Jurkat, Clone E6-1 (cell line): ENCODE results near the gene TWIST2.
A peak's percentile ranks its signal among the peaks of the same experiment; 100 is the strongest.

Source experiments
- DNase-seq: peaks from one replicate; pipeline ENCODE4 v3.0.0-alpha.2; 2011; ENCODE audit warnings: low read depth, low spot score
- H3K4me3 ChIP-seq: 2 replicates; pipeline ENCODE4 v1.5.1; 2011; ENCODE audit warnings: mild to moderate bottlenecking, low read length, control low read depth, moderate library complexity

The TWIST2 gene

GRCh38 chr2:238942080-238942725, 94.3 kb downstream of the TWIST2 start:
- DNase-seq, result no peak
- no peak overlapping the region for H3K4me3 ChIP-seq

- no peak for DNase-seq
Observed at GRCh38 chr2:238942726-238943300, 94.9 kb downstream of the TWIST2 start.

GRCh38 chr2:238943338-238944067, 95.6 kb downstream of the TWIST2 start:
- DNase-seq, result no peak
- no peak overlapping the region for H3K4me3 ChIP-seq

More at GRCh38 chr2:238942726-238943300, 94.9 kb downstream of the TWIST2 start:
- no peak overlapping the region for H3K4me3 ChIP-seq

GRCh38 chr2:238945433-238946150, 97.7 kb downstream of the TWIST2 start:
- DNase-seq, result peak; percentile 6
- no peak overlapping the region for H3K4me3 ChIP-seq

GRCh38 chr2:238946318-238947242, 98.7 kb downstream of the TWIST2 start:
- no peak overlapping the region for H3K4me3 ChIP-seq
- DNase-seq, result no peak

GRCh38 chr2:238947243-238947760, 99.4 kb downstream of the TWIST2 start:
- no peak overlapping the region for H3K4me3 ChIP-seq
- no peak for DNase-seq

- no peak overlapping the region for H3K4me3 ChIP-seq
- DNase-seq, result no peak
Observed at GRCh38 chr2:238947920-238948710, 100.2 kb downstream of the TWIST2 start.

GRCh38 chr2:238948765-238949641, 101.1 kb downstream of the TWIST2 start:
- H3K4me3 ChIP-seq, result no peak overlapping the region
- DNase-seq, result no peak

- no peak for DNase-seq
- no peak overlapping the region for H3K4me3 ChIP-seq
Observed at GRCh38 chr2:238949710-238950345, 101.9 kb downstream of the TWIST2 start.

GRCh38 chr2:238950551-238950950, 102.7 kb downstream of the TWIST2 start:
- no peak for DNase-seq
- H3K4me3 ChIP-seq, result no peak overlapping the region

GRCh38 chr2:238952261-238952919, 104.5 kb downstream of the TWIST2 start:
- no peak for DNase-seq
- no peak overlapping the region for H3K4me3 ChIP-seq

- DNase-seq, result no peak
- no peak overlapping the region for H3K4me3 ChIP-seq
Observed at GRCh38 chr2:238954841-238955591, 107.1 kb downstream of the TWIST2 start.

- H3K4me3 ChIP-seq, result no peak overlapping the region
- DNase-seq, result no peak
Observed at GRCh38 chr2:238955648-238956531, 108.0 kb downstream of the TWIST2 start.

- no peak overlapping the region for H3K4me3 ChIP-seq
- no peak for DNase-seq
Observed at GRCh38 chr2:238956676-238957075, 108.8 kb downstream of the TWIST2 start.
